Activated naive CD4-positive, alpha-beta T cell treated with anti-CD3 and anti-CD28 coated beads, Interleukin-2, amount 10 ng/mL, durations not matched to agents 7 days and 5 days (primary cell): Measurements from ENCODE around the gene S100A6.
"Not testable (repeated sequence)": the region's sequence is repeated elsewhere in the genome, so short reads cannot be mapped to it uniquely, and the experiment has no call there.

Experiments
- CTCF ChIA-PET: fragments of 350-600 bp; sonication (Branson Sonifier 250); formaldehyde crosslinking; loops from one replicate; lab custom pipeline; 2021; ENCODE audit warnings: antibody characterized with exemption; lab: Charles Lee
- DNase-seq: peaks from one replicate; pipeline ENCODE4 v3.0.0-alpha.2; 2020
- H3K27ac Mint-ChIP-seq: one replicate; pipeline ENCODE4 v1.8.0; 2021; ENCODE audit warnings: mild to moderate bottlenecking, moderate library complexity, mixed read lengths
- H3K27me3 Mint-ChIP-seq: one replicate; pipeline ENCODE4 v1.8.0; 2021; ENCODE audit warnings: mild to moderate bottlenecking, mixed read lengths
- H3K36me3 Mint-ChIP-seq: one replicate; pipeline ENCODE4 v1.8.0; 2021; ENCODE audit warnings: mixed read lengths
- H3K4me1 Mint-ChIP-seq: one replicate; pipeline ENCODE4 v1.8.0; 2021; ENCODE audit warnings: mixed read lengths
- H3K4me3 Mint-ChIP-seq: one replicate; pipeline ENCODE4 v1.8.0; 2021; ENCODE audit warnings: mild to moderate bottlenecking, moderate library complexity, mixed read lengths
- H3K9me3 Mint-ChIP-seq: one replicate; pipeline ENCODE4 v1.8.0; 2021; ENCODE audit warnings: mixed read lengths

The S100A6 gene

GRCh38 chr1:153570874-153571273, 35.1 kb upstream of the S100A6 start:
- Mint-ChIP-seq H3K4me3 (no peak overlapping the region), H3K36me3 (no peaks in the 10 kb centered on the region), H3K9me3 (no peaks in the 10 kb centered on the region), H3K27ac (no peak overlapping the region), H3K27me3 (peaks cover 15% of the 10 kb centered on the region), H3K4me1 (peaks cover 46% of the 10 kb centered on the region)
- CTCF ChIA-PET: interaction anchor here (1.6 to 6.3 kb wide), 7 partner anchors 20 to 73 kb away, joined by 4 to 204 read pairs (median 7); partner anchors contain the start of gene S100A6
- DNase-seq: no peak

- H3K4me1 Mint-ChIP-seq: peaks cover 52% of the 10 kb centered on the region
- no peak overlapping the region for H3K4me3 Mint-ChIP-seq
- no peak overlapping the region for H3K27ac Mint-ChIP-seq
- CTCF ChIA-PET: interaction anchor here (0.8 to 6.3 kb wide), 8 partner anchors 19 to 217 kb away, joined by 3 to 204 read pairs (median 4); partner anchors contain the start of genes NPR1, S100A5 and S100A6
- no peaks in the 10 kb centered on the region for H3K36me3 Mint-ChIP-seq
- H3K27me3 Mint-ChIP-seq: peaks cover 15% of the 10 kb centered on the region
- DNase-seq: no peak
- H3K9me3 Mint-ChIP-seq: no peaks in the 10 kb centered on the region
Measured at GRCh38 chr1:153569465-153569864, 33.7 kb upstream of the S100A6 start.

- peak; percentile 88 for DNase-seq
- Mint-ChIP-seq H3K4me1 (peaks cover 52% of the 10 kb centered on the region), H3K27me3 (peaks cover 15% of the 10 kb centered on the region), H3K36me3 (no peaks in the 10 kb centered on the region), H3K9me3 (no peaks in the 10 kb centered on the region), H3K27ac (peak overlapping the region; percentile 59), H3K4me3 (peak overlapping the region; percentile 45)
- CTCF ChIA-PET: interaction anchor here (0.7 to 6.3 kb wide), 14 partner anchors 9 to 216 kb away, joined by 3 to 204 read pairs (median 6); partner anchors contain the start of genes S100A4, S100A5 and S100A6
Measured at GRCh38 chr1:153568367-153569099, 32.7 kb upstream of the S100A6 start.

GRCh38 chr1:153567621-153568366, 32.0 kb upstream of the S100A6 start:
- Mint-ChIP-seq H3K27ac (no peak overlapping the region), H3K27me3 (peaks cover 15% of the 10 kb centered on the region), H3K4me1 (peaks cover 48% of the 10 kb centered on the region), H3K36me3 (no peaks in the 10 kb centered on the region), H3K4me3 (no peak overlapping the region), H3K9me3 (no peaks in the 10 kb centered on the region)
- CTCF ChIA-PET: interaction anchor here (0.7 to 6.3 kb wide), 13 partner anchors 9 to 104 kb away, joined by 3 to 204 read pairs (median 6); partner anchors contain the start of genes S100A4, S100A5 and S100A6
- DNase-seq: no peak

- Mint-ChIP-seq H3K27me3 (peaks cover 15% of the 10 kb centered on the region), H3K36me3 (no peaks in the 10 kb centered on the region), H3K4me3 (peak overlapping the region; percentile 42), H3K27ac (peak overlapping the region; percentile 96), H3K4me1 (peaks cover 41% of the 10 kb centered on the region), H3K9me3 (no peaks in the 10 kb centered on the region)
- peak; percentile 87 for DNase-seq
- CTCF ChIA-PET: interaction anchor here (0.6 to 2.4 kb wide), 9 partner anchors 12 to 68 kb away, joined by 3 to 47 read pairs (median 6); partner anchors contain the start of genes CHTOP and S100A6
Measured at GRCh38 chr1:153566414-153567371, 30.9 kb upstream of the S100A6 start.

GRCh38 chr1:153565529-153566374, 30.0 kb upstream of the S100A6 start, which contains the start of gene S100A2:
S100A2 (minus strand) TSS chr1:153565844; CDS start chr1:153563877, 1,967 bp downstream.
- CTCF ChIA-PET: interaction anchor here (0.6 to 2.4 kb wide), 9 partner anchors 12 to 68 kb away, joined by 3 to 47 read pairs (median 6); partner anchors contain the start of genes CHTOP and S100A6

DNA sequence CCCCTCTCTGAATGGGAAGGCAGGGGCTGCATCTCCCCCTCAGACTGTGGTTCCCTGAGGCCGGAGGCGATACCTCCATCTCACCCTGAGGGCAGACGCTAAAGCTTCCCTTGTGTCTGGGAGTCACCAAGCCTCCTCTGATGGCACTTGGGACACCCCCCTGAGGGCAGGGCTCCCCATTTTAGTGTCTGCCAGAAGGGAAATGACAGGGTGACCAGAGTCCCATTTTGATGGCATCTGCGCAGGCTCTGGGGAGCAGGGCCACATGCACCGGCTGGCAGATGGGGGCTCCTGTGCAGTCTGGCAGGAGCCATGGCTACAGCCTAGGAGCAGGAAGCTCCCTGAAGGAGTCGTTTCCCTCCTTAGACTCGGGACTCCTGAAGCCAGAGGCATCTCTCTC, 28.2 kb upstream of the S100A6 start:
- CTCF ChIA-PET: interaction anchor here (0.8 to 1.3 kb wide), 2 partner anchors 12 to 29 kb away, joined by 4 read pairs; no protein-coding TSS in a partner anchor
- H3K36me3 Mint-ChIP-seq: no peaks in the 10 kb centered on the region

More at GRCh38 chr1:153565529-153566374, 30.0 kb upstream of the S100A6 start, which contains the start of gene S100A2:
- H3K9me3 Mint-ChIP-seq: no peaks in the 10 kb centered on the region
- H3K27ac Mint-ChIP-seq: peak within 1 kb of the TSS; percentile 96
- peaks cover 12% of the 10 kb centered on the region for H3K27me3 Mint-ChIP-seq
- peaks cover 43% of the 10 kb centered on the region for H3K4me1 Mint-ChIP-seq
- DNase-seq: peak; percentile 31
- peak within 1 kb of the TSS; percentile 42 for H3K4me3 Mint-ChIP-seq
- no peaks in the 10 kb centered on the region for H3K36me3 Mint-ChIP-seq

GRCh38 chr1:153563483-153563901, 27.7 kb upstream of the S100A6 start:
- Mint-ChIP-seq H3K9me3 (no peaks in the 10 kb centered on the region), H3K27me3 (peaks cover 2% of the 10 kb centered on the region), H3K36me3 (no peaks in the 10 kb centered on the region), H3K4me1 (peaks cover 34% of the 10 kb centered on the region), H3K4me3 (no peak overlapping the region), H3K27ac (no peak overlapping the region)
- no peak for DNase-seq
- CTCF ChIA-PET: interaction anchor here (0.8 to 1.3 kb wide), 2 partner anchors 12 to 29 kb away, joined by 4 read pairs; no protein-coding TSS in a partner anchor

More for the DNA sequence above, 28.2 kb upstream of the S100A6 start:
- Mint-ChIP-seq H3K4me1 (peaks cover 38% of the 10 kb centered on the region), H3K4me3 (no peak overlapping the region), H3K9me3 (no peaks in the 10 kb centered on the region), H3K27ac (no peak overlapping the region), H3K27me3 (peaks cover 7% of the 10 kb centered on the region)
- no peak for DNase-seq

DNA sequence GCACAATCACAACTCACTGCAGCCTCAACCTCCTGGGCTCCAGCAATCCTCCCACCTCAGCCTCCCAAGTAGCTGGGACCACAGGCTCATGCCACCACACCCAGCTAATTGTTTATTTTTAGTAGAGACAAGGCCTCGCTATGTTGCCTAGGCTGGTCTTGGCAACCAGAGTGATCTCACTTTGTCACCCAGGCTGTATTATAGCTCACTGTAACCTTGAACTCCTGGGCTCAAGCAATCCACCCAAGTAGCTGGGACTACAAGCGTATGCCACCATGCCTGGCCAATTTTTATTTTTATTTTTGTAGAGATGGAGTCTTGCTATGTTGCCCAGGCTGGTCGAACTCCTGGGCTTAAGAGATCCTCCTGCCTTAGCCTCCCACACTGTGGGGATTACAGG, 26.2 kb upstream of the S100A6 start:
- not testable (repeated sequence) for H3K9me3 Mint-ChIP-seq, H3K27ac Mint-ChIP-seq, H3K4me3 Mint-ChIP-seq, H3K36me3 Mint-ChIP-seq, DNase-seq, H3K27me3 Mint-ChIP-seq
- H3K4me1 Mint-ChIP-seq: peaks cover 21% of the 10 kb centered on the region
- CTCF ChIA-PET: interaction anchor here (1.1 to 2.9 kb wide), 2 partner anchors 12 to 29 kb away, joined by 5 to 21 read pairs; no protein-coding TSS in a partner anchor

DNA sequence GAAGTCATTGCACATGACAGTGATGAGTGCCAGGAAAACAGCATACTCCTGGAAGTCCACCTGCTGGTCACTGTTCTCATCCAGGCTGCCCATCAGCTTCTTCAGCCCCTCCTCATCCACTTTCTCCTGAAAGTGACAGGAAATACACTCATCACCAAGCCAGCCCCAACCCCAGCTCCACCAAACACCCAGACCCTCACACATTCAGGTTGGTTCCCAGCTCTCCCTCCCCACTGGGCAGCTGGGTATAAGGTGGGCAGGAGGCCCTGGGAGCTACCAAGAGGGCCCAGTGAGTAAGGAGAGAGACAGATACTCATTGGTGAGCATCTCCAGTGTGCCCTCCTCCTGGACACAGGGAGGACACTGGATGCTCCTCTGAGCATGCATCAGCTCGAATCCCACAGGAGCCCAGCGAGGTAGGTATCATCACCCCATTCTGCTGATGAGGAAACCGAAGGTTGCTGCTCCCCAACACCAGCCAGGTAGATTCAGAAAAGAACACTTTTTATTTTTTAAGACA, 25.7 kb upstream of the S100A6 start:
- peaks cover 16% of the 10 kb centered on the region for H3K4me1 Mint-ChIP-seq
- H3K27ac Mint-ChIP-seq: no peak overlapping the region
- H3K9me3 Mint-ChIP-seq: no peaks in the 10 kb centered on the region
- H3K36me3 Mint-ChIP-seq: no peaks in the 10 kb centered on the region
- CTCF ChIA-PET: interaction anchor here (1.1 to 2.9 kb wide), 2 partner anchors 11 to 29 kb away, joined by 5 to 21 read pairs; no protein-coding TSS in a partner anchor
- DNase-seq: no peak
- H3K27me3 Mint-ChIP-seq: no peaks in the 10 kb centered on the region
- no peak overlapping the region for H3K4me3 Mint-ChIP-seq

- Mint-ChIP-seq H3K9me3 (no peaks in the 10 kb centered on the region), H3K27me3 (no peaks in the 10 kb centered on the region), H3K27ac (no peak overlapping the region), H3K4me3 (no peak overlapping the region), H3K36me3 (no peaks in the 10 kb centered on the region), H3K4me1 (peaks cover 11% of the 10 kb centered on the region)
- CTCF ChIA-PET: interaction anchor here (0.7 to 2.9 kb wide), 4 partner anchors 10 to 928 kb away, joined by 3 to 21 read pairs (median 4); no protein-coding TSS in a partner anchor
- no peak for DNase-seq
Measured at GRCh38 chr1:153560771-153561465, 25.1 kb upstream of the S100A6 start.
